Thyroid gland (tissue), 4 donors: ENCODE measurements around the gene RBM23. TPM values are rescaled to one million over a fixed set of nuclear protein-coding genes. Genes with fewer than 3 reads are reported as not detected.
A peak's percentile ranks its signal among the peaks of the same experiment; 100 is the strongest.

ENCODE experiments used
- DNase-seq, 2 donors: peaks; one replicate each; pipeline ENCODE4 v3.0.0-alpha.2; 2019
- H3K27ac ChIP-seq, 3 donors: fragments of 200-600 bp; sonication (generic); 1 replicate in 2 of 3; 2 replicates in 1 of 3; pipeline ENCODE4 v1.5.1; 2016 to 2019; ENCODE audit warnings: mild to moderate bottlenecking in 1 of 3, moderate library complexity in 1 of 3
- H3K27me3 ChIP-seq: fragments of 200-600 bp; sonication (generic); one replicate; pipeline ENCODE4 v1.5.1; 2019
- H3K36me3 ChIP-seq, 2 donors: fragments of 200-600 bp; sonication (generic); one replicate each; pipeline ENCODE4 v1.5.1; 2016 to 2019
- H3K4me1 ChIP-seq, 2 donors: fragments of 200-600 bp; sonication (generic); one replicate each; pipeline ENCODE4 v1.5.1; 2017 to 2019
- H3K4me3 ChIP-seq, 3 donors: fragments of 200-600 bp; sonication (generic); replicated peaks in 1 of 3; 1 replicate in 2 of 3; 2 replicates in 1 of 3; pipeline ENCODE4 v1.5.1; 2016; ENCODE audit warnings: mild to moderate bottlenecking in 1 of 3
- H3K9me3 ChIP-seq: fragments of 200-600 bp; sonication (generic); one replicate; pipeline ENCODE4 v1.5.1; 2017
- CTCF ChIP-seq, 6 experiments: fragments of 200-600 bp in 3 of 6; fragments of 450-650 bp in 3 of 6; sonication (generic) in 3 of 6; IDR thresholded peaks; one replicate each; pipeline ENCODE4 v1.5.1; 2016 to 2019; ENCODE audit warnings: antibody characterized with exemption in 6 of 6, mild to moderate bottlenecking in 2 of 6, inconsistent platforms in 1 of 6, moderate library complexity in 1 of 6
- POLR2A ChIP-seq, 2 donors: fragments of 450-650 bp; IDR thresholded peaks; one replicate each; pipeline ENCODE4 v1.6.1; 2017; ENCODE audit warnings: antibody characterized with exemption in 2 of 2, mild to moderate bottlenecking in 2 of 2, moderate library complexity in 1 of 2
- WGBS, 2 donors: methylation state at CpG; one replicate each; pipeline ENCODE4 v1.1.5; 2017; 5-methylcytosine and 5-hydroxymethylcytosine counted together
- intact Hi-C: fragments of 100-400 bp; cut with DNase I; formaldehyde crosslinking; loops from one replicate; pipeline ENCODE4 v1.15.1; 2023
- total RNA-seq, 4 donors: library from RNA; depleted of rRNA; stranded (reverse); fragments of >200 nt; gene quantifications; one replicate each; pipeline ENCODE4 v1.2.3, GENCODE V29; 2016

Gene RBM23
- total RNA-seq, 4 donors from 2014 or later, result 157 to 1,409 (median 683) TPM

- 15% methylated on average over 12 of the region's 12 CpGs for WGBS, 2 donors
These were observed 9.5 kb upstream of the RBM23 start for GRCh38 chr14:22928237-22929103.

GRCh38 chr14:22926316-22926715 lies 7.4 kb upstream of the RBM23 start:
- DNase-seq, result no peak
- TF ChIP-seq CTCF (IDR thresholded peaks at IDR 0.05), result no peak
- TF ChIP-seq POLR2A (IDR thresholded peaks at IDR 0.05), result no peak
- H3K4me3 ChIP-seq, result no peak overlapping the region
- 91 to 93% methylated on average over 4 of the region's 4 CpGs for WGBS, 2 donors
- intact Hi-C loops, result no loop called here
- peaks cover 6 to 10% of the 10 kb centered on the region in 2 donors for H3K4me1 ChIP-seq
- H3K27me3 ChIP-seq, result no peaks in the 10 kb centered on the region
- no peak overlapping the region for H3K27ac ChIP-seq
- H3K36me3 ChIP-seq, result peaks cover 29 to 45% of the 10 kb centered on the region in 2 donors
- H3K9me3 ChIP-seq, result no peaks in the 10 kb centered on the region

More at GRCh38 chr14:22928237-22929103, 9.5 kb upstream of the RBM23 start:
- no peak for TF ChIP-seq CTCF (IDR thresholded peaks at IDR 0.05)
- TF ChIP-seq POLR2A (IDR thresholded peaks at IDR 0.05), result no peak
- Histone ChIP-seq H3K4me3 (peak overlapping the region; percentile 30 to 83 (median 77)), H3K27me3 (no peaks in the 10 kb centered on the region), H3K27ac (peak overlapping the region; percentile 62 to 84 (median 70)), H3K36me3 (peaks cover 13 to 28% of the 10 kb centered on the region in 2 donors), H3K9me3 (no peaks in the 10 kb centered on the region), H3K4me1 (peaks cover 6 to 10% of the 10 kb centered on the region in 2 donors)
- DNase-seq, result no peak
- intact Hi-C loops, result no loop called here

- Histone ChIP-seq H3K4me3 (no peak overlapping the region), H3K4me1 (peaks cover 6 to 10% of the 10 kb centered on the region in 2 donors), H3K9me3 (no peaks in the 10 kb centered on the region), H3K27ac (no peak overlapping the region), H3K36me3 (peaks cover 36 to 53% of the 10 kb centered on the region in 2 donors), H3K27me3 (no peaks in the 10 kb centered on the region)
- TF ChIP-seq CTCF (IDR thresholded peaks at IDR 0.05), result no peak
- TF ChIP-seq POLR2A (IDR thresholded peaks at IDR 0.05), result no peak
- DNase-seq, result no peak
- intact Hi-C loops, result no loop called here
- WGBS, 2 donors, result 96 to 99% methylated on average over 8 of the region's 8 CpGs
These were observed 6.6 kb upstream of the RBM23 start for GRCh38 chr14:22925513-22925912.

- H3K4me1 ChIP-seq, result peaks cover 10 to 17% of the 10 kb centered on the region in 2 donors
- 98 to 99% methylated on average over 5 of the region's 5 CpGs for whole genome bisulfite sequencing, 2 donors
- intact Hi-C loops, result no loop called here
- no peak overlapping the region for H3K27ac ChIP-seq
- peaks cover 39 to 53% of the 10 kb centered on the region in 2 donors for H3K36me3 ChIP-seq
- no peak for DNase-seq
- no peaks in the 10 kb centered on the region for H3K9me3 ChIP-seq
- TF ChIP-seq CTCF (IDR thresholded peaks at IDR 0.05), result no peak
- TF ChIP-seq POLR2A (IDR thresholded peaks at IDR 0.05), result no peak
- H3K27me3 ChIP-seq, result no peaks in the 10 kb centered on the region
- no peak overlapping the region for H3K4me3 ChIP-seq
These were observed 4.8 kb upstream of the RBM23 start for GRCh38 chr14:22923746-22924145.

GRCh38 chr14:22922294-22922693 lies 3.3 kb upstream of the RBM23 start:
- intact Hi-C loops, result no loop called here
- WGBS, 2 donors, result 88 to 94% methylated on average over 2 of the region's 2 CpGs

More at GRCh38 chr14:22922294-22922693, 3.3 kb upstream of the RBM23 start:
- Histone ChIP-seq H3K27ac (no peak overlapping the region), H3K9me3 (no peaks in the 10 kb centered on the region), H3K4me1 (peaks cover 8 to 17% of the 10 kb centered on the region in 2 donors), H3K36me3 (peaks cover 39 to 53% of the 10 kb centered on the region in 2 donors), H3K4me3 (no peak overlapping the region), H3K27me3 (no peaks in the 10 kb centered on the region)
- TF ChIP-seq POLR2A (IDR thresholded peaks at IDR 0.05) (no peak), CTCF (IDR thresholded peaks at IDR 0.05) (no peak)
- no peak for DNase-seq
